K562 (cell line): Measurements from ENCODE around the gene GAB2. TPM values are rescaled to one million over a fixed set of nuclear protein-coding genes. Genes with fewer than 3 reads are reported as not detected.

Source experiments
- ATAC-seq: fragments of 200-7000 bp; cut with Tn5 transposase; 3 replicates; pipeline ENCODE4 v1.9.1; 2020; ENCODE audit warnings: moderate library complexity
- BruUV-seq: library from RNA; stranded (reverse); fragments of 400-500 nt; replicated peaks from 2 replicates; lab custom pipeline; 2021; lab: Mats Ljungman, UMichigan
- CTCF ChIA-PET: fragments of 300-600 bp; formaldehyde crosslinking; extraction: SDS; loops from one replicate; lab custom pipeline; 2021; ENCODE audit warnings: low intra/inter-chr PET ratio; lab: Yijun Ruan, JAX
- POLR2A ChIA-PET: fragments of 300-600, 350-650 bp; sonication (Branson Sonifier 250); formaldehyde crosslinking; extraction: SDS; loops from one replicate; lab custom pipeline; 2021; ENCODE audit warnings: antibody characterized with exemption, inconsistent platforms; lab: Yijun Ruan, JAX
- DNase-seq, 4 experiments: peaks; one replicate each; pipeline versions ENCODE4 v3.0.0 to v3.0.0-alpha.2; 2011 to 2018; ENCODE audit warnings: low spot score in 3 of 4, mixed read lengths in 3 of 4; ENCODE audit errors: extremely low read depth in 1 of 4
- FAIRE-seq: peaks from 2 replicates; lab custom pipeline; 2011; peaks lifted over from hg19 to GRCh38; lab: Jason Lieb, UNC
- H2AFZ ChIP-seq: 2 replicates; pipeline ENCODE4 v1.6.0; 2011; ENCODE audit warnings: low read depth, low read length, control low read depth, inconsistent platforms
- H3K27ac ChIP-seq: fragments of 200-600 bp; 3 replicates; pipeline ENCODE4 v1.8.0; 2011; ENCODE audit warnings: low read depth, mild to moderate bottlenecking, control low read depth, inconsistent platforms, low read length, moderate library complexity, mixed read lengths; ENCODE audit errors: extremely low read depth
- H3K27me3 ChIP-seq, 2 experiments: fragments of 300-600 bp in 1 of 2; 2 replicates in 1 of 2; 3 replicates in 1 of 2; pipeline versions ENCODE4 v1.6.0 to v1.8.0; 2011; ENCODE audit warnings: inconsistent platforms in 2 of 2, low read length in 2 of 2, mild to moderate bottlenecking in 1 of 2, mixed read lengths in 1 of 2, moderate library complexity in 1 of 2; ENCODE audit not compliant: control insufficient read depth in 2 of 2, insufficient read depth in 2 of 2
- H3K36me3 ChIP-seq: fragments of 300-600 bp; 3 replicates; pipeline ENCODE4 v1.8.0; 2011; ENCODE audit warnings: mild to moderate bottlenecking, low read length, inconsistent platforms; ENCODE audit not compliant: control insufficient read depth, insufficient read depth
- H3K4me1 ChIP-seq, 2 experiments: fragments of 200-600 bp in 1 of 2; replicated peaks in 1 of 2; 2 replicates in 1 of 2; 3 replicates in 1 of 2; pipeline versions ENCODE4 v1.5.1 to v1.8.0; 2011; ENCODE audit warnings: inconsistent platforms in 2 of 2, low read length in 2 of 2, mild to moderate bottlenecking in 1 of 2, mixed read lengths in 1 of 2, moderate library complexity in 1 of 2; ENCODE audit not compliant: control insufficient read depth in 2 of 2, insufficient read depth in 2 of 2
- H3K4me2 ChIP-seq: 2 replicates; pipeline ENCODE4 v1.6.1; 2011; ENCODE audit warnings: low read length, control low read depth, inconsistent platforms, mixed read lengths; ENCODE audit not compliant: insufficient read depth
- H3K4me3 ChIP-seq: fragments of 200-600 bp; sonication (generic), shearing (Covaris generic); 2 replicates; pipeline ENCODE4 v1.5.1; 2016; ENCODE audit warnings: control low read depth, inconsistent platforms
- H3K79me2 ChIP-seq: fragments of 200-600 bp; 3 replicates; pipeline ENCODE4 v1.8.0; 2011; ENCODE audit warnings: low read length, inconsistent platforms; ENCODE audit not compliant: control insufficient read depth, insufficient read depth
- H3K9ac ChIP-seq, 2 experiments: 2 replicates each; pipeline versions ENCODE4 v1.6.0 to v1.6.1; 2011; ENCODE audit warnings: low read depth in 2 of 2, low read length in 2 of 2, control low read depth in 1 of 2, inconsistent platforms in 1 of 2, mild to moderate bottlenecking in 1 of 2, mixed read lengths in 1 of 2; ENCODE audit not compliant: insufficient read depth in 1 of 2
- H3K9me1 ChIP-seq: one replicate; pipeline ENCODE4 v1.6.0; 2011; ENCODE audit warnings: inconsistent platforms, mild to moderate bottlenecking, low read length, moderate library complexity; ENCODE audit not compliant: control insufficient read depth, insufficient read depth
- H3K9me3 ChIP-seq: replicated peaks from 2 replicates; pipeline ENCODE4 v1.5.1; 2011; ENCODE audit warnings: low read depth, low read length, inconsistent platforms; ENCODE audit not compliant: control insufficient read depth, insufficient read depth
- H4K20me1 ChIP-seq: replicated peaks from 2 replicates; pipeline ENCODE4 v1.6.1; 2011; ENCODE audit warnings: low read length, inconsistent platforms, mixed read lengths; ENCODE audit not compliant: control insufficient read depth, insufficient read depth
- ARHGAP35 ChIP-seq: fragments of 450-650 bp; IDR thresholded peaks from 2 replicates; pipeline ENCODE4 v1.6.1; 2018; ENCODE audit not compliant: partially characterized antibody
- BCOR ChIP-seq: fragments of 450-650 bp; IDR thresholded peaks from 2 replicates; pipeline ENCODE4 v1.6.1; 2016
- FOS ChIP-seq: IDR thresholded peaks from 3 replicates; pipeline ENCODE4 v1.6.1; 2011; ENCODE audit not compliant: insufficient read length; ENCODE audit errors: extremely low read depth
- HOXB6 ChIP-seq: fragments of 250-450 bp; sonication (Bioruptor Pico); IDR thresholded peaks from 2 replicates; pipeline ENCODE4 v1.5.1; 2022; ENCODE audit warnings: mild to moderate bottlenecking, borderline replicate concordance
- MTA2 ChIP-seq: fragments of 450-650 bp; IDR thresholded peaks from 2 replicates; pipeline ENCODE4 v1.6.1; 2016; ENCODE audit warnings: low read depth
- RAD51 ChIP-seq: fragments of 450-650 bp; IDR thresholded peaks from 2 replicates; pipeline ENCODE4 v1.7.1; 2016; ENCODE audit warnings: low read depth, mild to moderate bottlenecking, borderline replicate concordance
- SMAD1 ChIP-seq: fragments of 150-350 bp; IDR thresholded peaks from 2 replicates; pipeline ENCODE4 v1.6.1; 2014; ENCODE audit warnings: low read length, low read depth; ENCODE audit not compliant: partially characterized antibody
- SP2 ChIP-seq: IDR thresholded peaks from 2 replicates; pipeline ENCODE4 v1.6.1; 2011; ENCODE audit warnings: mild to moderate bottlenecking, low read depth, low read length, moderate library complexity; ENCODE audit not compliant: poor library complexity, severe bottlenecking; ENCODE audit errors: extremely low read depth
- SPI1 ChIP-seq: IDR thresholded peaks from 2 replicates; pipeline ENCODE4 v1.6.1; 2011; ENCODE audit warnings: low read depth, low read length, control low read depth, borderline replicate concordance
- ZC3H11A ChIP-seq: IDR thresholded peaks from 2 replicates; pipeline ENCODE4 v1.6.1; 2012; ENCODE audit warnings: low read depth, low read length, improper control_type of control experiment
- ZNF197 ChIP-seq: fragments of 200-800 bp; sonication (Bioruptor generic); IDR thresholded peaks from 2 replicates; pipeline ENCODE4 v1.6.1; 2016; ENCODE audit warnings: low read depth, missing genetic modification characterization, missing compliant biosample characterization
- ZNF584 ChIP-seq: fragments of 200-800 bp; sonication (Bioruptor generic); IDR thresholded peaks from 2 replicates; pipeline ENCODE4 v1.6.1; 2016; ENCODE audit warnings: low read depth, mild to moderate bottlenecking, missing genetic modification characterization, missing compliant biosample characterization
- ZZZ3 ChIP-seq: fragments of 450-650 bp; IDR thresholded peaks from 2 replicates; pipeline ENCODE4 v1.6.1; 2016; ENCODE audit warnings: antibody characterized with exemption, mild to moderate bottlenecking, moderate library complexity
- WGBS: fragments of 100-300 bp; shearing (Covaris generic); methylation state at CpG from one replicate; pipeline ENCODE4 v1.1.6; 2016; ENCODE audit warnings: low coverage, mixed read lengths; ENCODE audit not compliant: insufficient coverage; ENCODE audit errors: missing lambda C conversion rate; 5-methylcytosine and 5-hydroxymethylcytosine counted together
- in situ Hi-C: fragments of 300-500 bp; cut with MboI; formaldehyde crosslinking; loops from 4 replicates; pipeline ENCODE4 v1.15.0; 2018; ENCODE audit warnings: inconsistent platforms, mixed read lengths
- intact Hi-C: fragments of 100-400 bp; cut with micrococcal nuclease; formaldehyde crosslinking; loops from 2 replicates; pipeline ENCODE4 v1.14.2; 2022
- polyA plus RNA-seq, 8 experiments: library from polyadenylated mRNA; depleted of rRNA in 4 of 8; stranded (reverse) in 5 of 8; unstranded in 3 of 8; fragments of >200 nt; fragmentation: Nextera tagmentation in 2 of 8; fragmentation: Illumina TruSeq in 1 of 8; extraction: Ambion mirVana in 2 of 8; extraction: Trizol in 1 of 8; gene quantifications; 2 replicates each; pipeline versions ENCODE4 v1.2.1 to v1.2.3, GENCODE V29; 2011 to 2014; ENCODE audit warnings: inconsistent platforms in 1 of 8, missing spikeins in 1 of 8
- total RNA-seq, 7 experiments: library from RNA; depleted of rRNA in 6 of 7; stranded (reverse); fragments of >200 nt in 6 of 7; fragmentation: Illumina TruSeq in 2 of 7; extraction: Trizol in 2 of 7; gene quantifications; 2 replicates each; pipeline versions ENCODE4 v1.2.1 to v1.2.3, GENCODE V29; 2011 to 2021; ENCODE audit warnings: low replicate concordance in 1 of 7
- TF ChIP-seq, protein P1 (sequence below): fragments of 250-450 bp; sonication (Bioruptor Pico); IDR thresholded peaks from 2 replicates; pipeline ENCODE4 v1.8.0; 2021; ENCODE audit warnings: mild to moderate bottlenecking, moderate library complexity
- TF ChIP-seq, protein P2 (sequence below): fragments of 450-650 bp; formaldehyde crosslinking; IDR thresholded peaks from 2 replicates; pipeline ENCODE4 v1.4.0; 2022; ENCODE audit warnings: missing genetic modification characterization
- TF ChIP-seq, protein P3 (sequence below): fragments of 450-650 bp; IDR thresholded peaks from 2 replicates; pipeline ENCODE4 v1.6.1; 2017; ENCODE audit warnings: antibody characterized with exemption
- TF ChIP-seq, protein P4 (sequence below): sonication (generic); formaldehyde crosslinking; IDR thresholded peaks from 2 replicates; pipeline ENCODE4 v1.4.0; 2020; ENCODE audit warnings: mild to moderate bottlenecking, missing genetic modification reagents

Gene GAB2
- total and polyA plus RNA-seq, 9 of the 15 experiments (the other 6 are each of a cell fraction or from before 2014, with no cell fraction given) = 2.3 to 35.2 (median 16.1) TPM

DNA sequence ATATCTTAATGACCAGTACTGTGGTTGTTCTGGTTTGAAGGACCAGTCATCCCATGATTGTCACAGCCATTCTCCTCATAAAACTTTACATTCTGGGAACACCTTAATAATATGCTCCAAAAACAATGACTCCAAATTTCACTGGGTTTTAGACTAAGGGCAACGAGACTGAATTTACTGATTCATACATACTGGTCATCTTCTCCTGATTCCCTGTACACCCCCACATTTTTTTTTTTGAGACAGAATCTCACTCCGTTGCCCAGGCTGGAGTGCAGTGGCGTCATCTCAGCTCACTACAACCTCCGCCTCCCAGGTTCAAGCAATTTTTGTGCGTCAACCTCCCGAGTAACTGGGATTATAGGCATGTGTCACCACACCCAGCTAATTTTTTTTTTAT lies 78.9 kb downstream of the GAB2 start:
- Histone ChIP-seq H3K36me3 (no peaks in the 10 kb centered on the region; the same call in 2 of the 3 replicates), H3K27ac (peak overlapping the region; percentile 60; the same call in 1 of the 3 replicates), H4K20me1 (no peaks in the 10 kb centered on the region), H3K9me3 (no peaks in the 10 kb centered on the region), H3K4me3 (no peak overlapping the region), H3K4me2 (no peak overlapping the region), H3K79me2 (peaks cover 60% of the 10 kb centered on the region), H3K9ac (no peak overlapping the region), H3K9me1 (no peaks in the 10 kb centered on the region), H3K27me3 (no peaks in the 10 kb centered on the region), H3K4me1 (peaks cover 13 to 55% of the 10 kb centered on the region in 2 experiments; a peak in 4 of 5 replicates), H2AFZ (no peak overlapping the region)
- POLR2A ChIA-PET = interaction anchor here (1.0 to 3.0 kb wide), 5 partner anchors 7 to 78 kb away, joined by 3 to 30 read pairs (median 4); no protein-coding TSS in a partner anchor
- BruUV-seq = no TSS peak
- ATAC-seq (no peak), FAIRE-seq (no peak), DNase-seq (no peak)
- in situ Hi-C loops (no loop called here), intact Hi-C loops (loop anchor here (5.0 kb wide), 1 partner anchor 106 kb away; no protein-coding TSS in a partner anchor)
- 37% methylated on average over 6 of the region's 6 CpGs for WGBS
- CTCF ChIA-PET = no interaction called here
- TF ChIP-seq SP2 = no peak
- no peak for TF ChIP-seq SMAD1
- no peak for TF ChIP-seq ARHGAP35
- no peak for TF ChIP-seq SPI1
- no peak for TF ChIP-seq FOS
- TF ChIP-seq, protein P1, sequence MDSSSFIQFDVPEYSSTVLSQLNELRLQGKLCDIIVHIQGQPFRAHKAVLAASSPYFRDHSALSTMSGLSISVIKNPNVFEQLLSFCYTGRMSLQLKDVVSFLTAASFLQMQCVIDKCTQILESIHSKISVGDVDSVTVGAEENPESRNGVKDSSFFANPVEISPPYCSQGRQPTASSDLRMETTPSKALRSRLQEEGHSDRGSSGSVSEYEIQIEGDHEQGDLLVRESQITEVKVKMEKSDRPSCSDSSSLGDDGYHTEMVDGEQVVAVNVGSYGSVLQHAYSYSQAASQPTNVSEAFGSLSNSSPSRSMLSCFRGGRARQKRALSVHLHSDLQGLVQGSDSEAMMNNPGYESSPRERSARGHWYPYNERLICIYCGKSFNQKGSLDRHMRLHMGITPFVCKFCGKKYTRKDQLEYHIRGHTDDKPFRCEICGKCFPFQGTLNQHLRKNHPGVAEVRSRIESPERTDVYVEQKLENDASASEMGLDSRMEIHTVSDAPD (CRISPR knock-in tag) = no peak
- no peak for TF ChIP-seq HOXB6 (CRISPR knock-in tag)
- peak; percentile 7; the same call in 1 of the 2 replicates for TF ChIP-seq ZNF197 (CRISPR knock-in tag)
- no peak for TF ChIP-seq ZC3H11A
- TF ChIP-seq ZNF584 (CRISPR knock-in tag) = 0 out of 2 replicates have a peak, but pooled peaks have one; percentile 31
- TF ChIP-seq, protein P2, sequence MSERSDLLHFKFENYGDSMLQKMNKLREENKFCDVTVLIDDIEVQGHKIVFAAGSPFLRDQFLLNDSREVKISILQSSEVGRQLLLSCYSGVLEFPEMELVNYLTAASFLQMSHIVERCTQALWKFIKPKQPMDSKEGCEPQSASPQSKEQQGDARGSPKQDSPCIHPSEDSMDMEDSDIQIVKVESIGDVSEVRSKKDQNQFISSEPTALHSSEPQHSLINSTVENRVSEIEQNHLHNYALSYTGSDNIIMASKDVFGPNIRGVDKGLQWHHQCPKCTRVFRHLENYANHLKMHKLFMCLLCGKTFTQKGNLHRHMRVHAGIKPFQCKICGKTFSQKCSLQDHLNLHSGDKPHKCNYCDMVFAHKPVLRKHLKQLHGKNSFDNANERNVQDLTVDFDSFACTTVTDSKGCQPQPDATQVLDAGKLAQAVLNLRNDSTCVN (CRISPR knock-in tag) = no peak
- no peak for TF ChIP-seq MTA2
- no peak for TF ChIP-seq BCOR
- TF ChIP-seq RAD51 = no peak
- TF ChIP-seq, protein P3, sequence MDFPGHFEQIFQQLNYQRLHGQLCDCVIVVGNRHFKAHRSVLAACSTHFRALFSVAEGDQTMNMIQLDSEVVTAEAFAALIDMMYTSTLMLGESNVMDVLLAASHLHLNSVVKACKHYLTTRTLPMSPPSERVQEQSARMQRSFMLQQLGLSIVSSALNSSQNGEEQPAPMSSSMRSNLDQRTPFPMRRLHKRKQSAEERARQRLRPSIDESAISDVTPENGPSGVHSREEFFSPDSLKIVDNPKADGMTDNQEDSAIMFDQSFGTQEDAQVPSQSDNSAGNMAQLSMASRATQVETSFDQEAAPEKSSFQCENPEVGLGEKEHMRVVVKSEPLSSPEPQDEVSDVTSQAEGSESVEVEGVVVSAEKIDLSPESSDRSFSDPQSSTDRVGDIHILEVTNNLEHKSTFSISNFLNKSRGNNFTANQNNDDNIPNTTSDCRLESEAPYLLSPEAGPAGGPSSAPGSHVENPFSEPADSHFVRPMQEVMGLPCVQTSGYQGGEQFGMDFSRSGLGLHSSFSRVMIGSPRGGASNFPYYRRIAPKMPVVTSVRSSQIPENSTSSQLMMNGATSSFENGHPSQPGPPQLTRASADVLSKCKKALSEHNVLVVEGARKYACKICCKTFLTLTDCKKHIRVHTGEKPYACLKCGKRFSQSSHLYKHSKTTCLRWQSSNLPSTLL = no peak
- TF ChIP-seq ZZZ3 = no peak
- TF ChIP-seq, protein P4, sequence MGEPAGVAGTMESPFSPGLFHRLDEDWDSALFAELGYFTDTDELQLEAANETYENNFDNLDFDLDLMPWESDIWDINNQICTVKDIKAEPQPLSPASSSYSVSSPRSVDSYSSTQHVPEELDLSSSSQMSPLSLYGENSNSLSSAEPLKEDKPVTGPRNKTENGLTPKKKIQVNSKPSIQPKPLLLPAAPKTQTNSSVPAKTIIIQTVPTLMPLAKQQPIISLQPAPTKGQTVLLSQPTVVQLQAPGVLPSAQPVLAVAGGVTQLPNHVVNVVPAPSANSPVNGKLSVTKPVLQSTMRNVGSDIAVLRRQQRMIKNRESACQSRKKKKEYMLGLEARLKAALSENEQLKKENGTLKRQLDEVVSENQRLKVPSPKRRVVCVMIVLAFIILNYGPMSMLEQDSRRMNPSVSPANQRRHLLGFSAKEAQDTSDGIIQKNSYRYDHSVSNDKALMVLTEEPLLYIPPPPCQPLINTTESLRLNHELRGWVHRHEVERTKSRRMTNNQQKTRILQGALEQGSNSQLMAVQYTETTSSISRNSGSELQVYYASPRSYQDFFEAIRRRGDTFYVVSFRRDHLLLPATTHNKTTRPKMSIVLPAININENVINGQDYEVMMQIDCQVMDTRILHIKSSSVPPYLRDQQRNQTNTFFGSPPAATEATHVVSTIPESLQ (CRISPR knock-in tag) = no peak
